Heart left ventricle (tissue), 16 donors: ENCODE results near the gene TC2N. TPM values are rescaled to one million over a fixed set of nuclear protein-coding genes. Genes with fewer than 3 reads are reported as not detected.

Experiments used
- ATAC-seq, 4 donors: fragments of 200-7000 bp; cut with Tn5 transposase; one replicate each; pipeline ENCODE4 v1.9.1; 2020 to 2022; ENCODE audit warnings: moderate library complexity in 4 of 4, mild to moderate bottlenecking in 3 of 4, moderate number of reproducible peaks in 1 of 4
- DNase-seq, 5 donors: peaks; one replicate each; pipeline ENCODE4 v3.0.0-alpha.2; 2020
- H3K27ac ChIP-seq, 12 donors: fragments of 200-600 bp; sonication (generic) in 4 of 12; one replicate each; pipeline versions ENCODE4 v1.5.0 to v1.8.0; 2016 to 2022; ENCODE audit warnings: mild to moderate bottlenecking in 2 of 12
- H3K27me3 ChIP-seq, 9 donors: fragments of 200-600 bp; sonication (generic) in 2 of 9; one replicate each; pipeline versions ENCODE4 v1.5.1 to v1.8.0; 2016 to 2022; ENCODE audit warnings: mild to moderate bottlenecking in 3 of 9
- H3K36me3 ChIP-seq, 9 donors: fragments of 200-600 bp; sonication (generic) in 2 of 9; one replicate each; pipeline versions ENCODE4 v1.5.0 to v1.8.0; 2018 to 2022; ENCODE audit warnings: mild to moderate bottlenecking in 2 of 9
- H3K4me1 ChIP-seq, 12 donors: fragments of 200-600 bp; sonication (generic) in 4 of 12; one replicate each; pipeline versions ENCODE4 v1.5.0 to v1.8.0; 2016 to 2022; ENCODE audit warnings: mild to moderate bottlenecking in 3 of 12
- H3K4me3 ChIP-seq, 12 donors: fragments of 200-600 bp; sonication (generic) in 4 of 12; one replicate each; pipeline versions ENCODE4 v1.5.0 to v1.8.0; 2017 to 2022; ENCODE audit warnings: mild to moderate bottlenecking in 9 of 12, moderate library complexity in 4 of 12
- H3K9me3 ChIP-seq, 12 donors: fragments of 200-600 bp; sonication (generic) in 4 of 12; one replicate each; pipeline versions ENCODE4 v1.5.0 to v1.8.0; 2016 to 2022; ENCODE audit warnings: mild to moderate bottlenecking in 1 of 12
- POLR2A ChIP-seq, 2 donors: fragments of 450-650 bp; IDR thresholded peaks; one replicate each; pipeline ENCODE4 v1.6.1; 2017; ENCODE audit warnings: antibody characterized with exemption in 2 of 2, mild to moderate bottlenecking in 2 of 2, moderate library complexity in 2 of 2
- WGBS, 4 donors: extraction: QIAGEN DNeasy Blood & Tissue Kit in 2 of 4; methylation state at CpG; one replicate each; pipeline versions ENCODE4 v1.1.5 to v1.1.7; 2013 to 2018; 5-methylcytosine and 5-hydroxymethylcytosine counted together
- intact Hi-C, 10 donors: fragments of 100-400 bp; cut with DNase I; formaldehyde crosslinking; loops; one replicate each; pipeline versions ENCODE4 v1.11.1 to v1.14.2; 2022
- long read RNA-seq, 3 donors: library from polyadenylated mRNA; unstranded; transcript quantifications; one replicate each; pipeline ENCODE4 v2.0.0, GENCODE V29; 2020 to 2021
- polyA plus RNA-seq, 2 donors: library from polyadenylated mRNA; stranded (reverse); fragments of 200-250 nt; gene quantifications; one replicate each; pipeline ENCODE4 v1.2.3, GENCODE V29; 2013
- total RNA-seq, 9 donors: library from RNA; depleted of rRNA in 2 of 9; stranded (reverse); fragments of >200 nt in 2 of 9; fragmentation: NEBNext Ultra II Directional in 3 of 9; extraction: Animal tissue kit (Norgen Biotek cat#: 25700) in 3 of 9; gene quantifications; one replicate each; pipeline versions ENCODE4 v1.1.0 to v1.2.4, GENCODE V29; 2016 to 2023
- TF ChIP-seq, protein P1 (sequence below), 12 donors: fragments of 200-600 bp; sonication (generic) in 4 of 12; IDR thresholded peaks; one replicate each; pipeline versions ENCODE4 v1.5.0 to v1.8.0; 2018 to 2022; ENCODE audit warnings: antibody characterized with exemption in 12 of 12, mild to moderate bottlenecking in 5 of 12
- donor health status: ischemic (EF 13 %, LVEDD 7.1; RV severe dilation, severe dysfunction).
- donor health status: healthy with polysubstance abuse.
- donor health status: DM: no; HTN: yes; CAD: no.
- donor health status: DM: no; HTN: no; CAD: no.
- donor health status: ischemic (EF 25% LVEDD 6.9; RV normal size, moderate dysfunction).
- donor health status: ischemic (EF 25% LVEDD 5.7; RV mildly dilated, moderate dysfunction).
- donor health status: healthy.
- donor health status: DM: yes; HTN: yes; CAD: no.
- donor health status: ischemic (EF 35%, LVEDD 5.7; RV mildly dilated, moderate dysfunction).
- donor health status: nonischemic (EF 11% LVEDD 7.7; RV severe dilation, severe dysfunction).
- donor health status: DM: yes; HTN: yes; CAD: no.
- donor health status: PGD.
- donor health status: ischemic (EF 29% LVEDD 5.4; RV normal size, mild dysfunction).
- donor health status: nonischemic (EF 23%, LVEDD 6.1; RV moderate dilation, normal function).

Gene TC2N
- 10 to 100 TPM in 1 of 9 donors, 1 to 10 TPM in 8; 1.1 to 17.1 (median 3.2) TPM for total RNA-seq
- polyA plus RNA-seq: 1 to 10 TPM; 1.2 to 2.1 TPM
- long read RNA-seq, donor 1: 0 reads
- long read RNA-seq, donor 2: 0 reads
- long read RNA-seq, donor 3: 0 reads

DNA sequence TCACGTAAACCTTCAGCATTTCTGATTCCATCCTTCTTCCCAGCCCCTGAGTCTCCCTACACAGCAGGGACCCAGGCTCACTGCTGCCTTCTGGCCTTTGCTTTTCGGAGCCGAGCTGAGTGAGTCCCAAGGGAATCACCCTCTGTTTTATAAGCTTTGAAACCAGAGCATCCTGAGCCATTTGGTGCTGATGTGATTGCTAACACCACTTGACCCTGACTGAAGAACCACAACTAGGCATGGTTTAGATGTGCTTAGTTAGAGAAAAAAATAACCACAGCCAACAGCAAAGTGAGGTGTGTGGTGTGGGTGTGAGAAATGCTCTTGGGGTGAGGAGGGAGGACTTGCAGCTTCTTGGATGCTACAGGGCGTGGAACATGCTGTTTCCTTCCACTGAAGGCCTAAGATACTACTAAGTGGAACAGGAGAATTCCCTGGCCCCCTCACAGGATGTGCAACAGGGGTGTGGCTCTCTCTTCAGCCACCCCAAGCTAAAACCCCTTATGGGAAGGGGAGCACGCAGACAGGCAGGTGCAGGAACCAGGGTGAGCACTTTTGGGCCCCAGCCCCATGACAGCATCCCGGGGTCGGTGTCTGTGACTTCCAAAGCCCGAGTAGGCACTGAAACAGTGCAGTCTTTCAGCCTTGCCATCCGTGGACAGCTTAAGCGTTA, at the start of gene TC2N:
TC2N (minus strand) TSS at position 221 of the 673 bp plus-strand sequence. CDS start 53,767 bp downstream, outside the sequence.
- peak within 1 kb of the TSS in 1 of 12 donors; percentile 83 for H3K27ac ChIP-seq
- TF ChIP-seq POLR2A (IDR thresholded peaks at IDR 0.05): no peak
- TF ChIP-seq, protein P1, sequence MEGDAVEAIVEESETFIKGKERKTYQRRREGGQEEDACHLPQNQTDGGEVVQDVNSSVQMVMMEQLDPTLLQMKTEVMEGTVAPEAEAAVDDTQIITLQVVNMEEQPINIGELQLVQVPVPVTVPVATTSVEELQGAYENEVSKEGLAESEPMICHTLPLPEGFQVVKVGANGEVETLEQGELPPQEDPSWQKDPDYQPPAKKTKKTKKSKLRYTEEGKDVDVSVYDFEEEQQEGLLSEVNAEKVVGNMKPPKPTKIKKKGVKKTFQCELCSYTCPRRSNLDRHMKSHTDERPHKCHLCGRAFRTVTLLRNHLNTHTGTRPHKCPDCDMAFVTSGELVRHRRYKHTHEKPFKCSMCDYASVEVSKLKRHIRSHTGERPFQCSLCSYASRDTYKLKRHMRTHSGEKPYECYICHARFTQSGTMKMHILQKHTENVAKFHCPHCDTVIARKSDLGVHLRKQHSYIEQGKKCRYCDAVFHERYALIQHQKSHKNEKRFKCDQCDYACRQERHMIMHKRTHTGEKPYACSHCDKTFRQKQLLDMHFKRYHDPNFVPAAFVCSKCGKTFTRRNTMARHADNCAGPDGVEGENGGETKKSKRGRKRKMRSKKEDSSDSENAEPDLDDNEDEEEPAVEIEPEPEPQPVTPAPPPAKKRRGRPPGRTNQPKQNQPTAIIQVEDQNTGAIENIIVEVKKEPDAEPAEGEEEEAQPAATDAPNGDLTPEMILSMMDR (IDR thresholded peaks at IDR 0.05): no peak
- peak within 1 kb of the TSS in 2 of 12 donors; percentile 28 to 47 for H3K4me3 ChIP-seq
- intact Hi-C loops: no loop called here
- peaks cover 0 to 23% (median 6%) of the 10 kb centered on the region in 12 donors for H3K4me1 ChIP-seq
- no peaks in the 10 kb centered on the region for H3K27me3 ChIP-seq
- peaks cover 0 to 9% (median 0%) of the 10 kb centered on the region in 12 donors for H3K9me3 ChIP-seq
- WGBS, 4 donors: 71 to 82% (median 78%) methylated on average over 6 to 10 of the region's 10 CpGs
- ATAC-seq (peak in 1 of 4 donors; percentile 14), DNase-seq (no peak)
- H3K36me3 ChIP-seq: peaks cover 0 to 43% (median 0%) of the 10 kb centered on the region in 9 donors

GRCh38 chr14:91912035-91912434, 44.7 kb upstream of the TC2N start:
- Histone ChIP-seq H3K27ac (no peak overlapping the region), H3K27me3 (no peaks in the 10 kb centered on the region), H3K9me3 (peaks cover 0 to 9% (median 0%) of the 10 kb centered on the region in 12 donors), H3K36me3 (no peaks in the 10 kb centered on the region), H3K4me3 (no peak overlapping the region), H3K4me1 (peaks cover 0 to 16% (median 0%) of the 10 kb centered on the region in 12 donors)
- DNase-seq (no peak), ATAC-seq (no peak)
- WGBS, 4 donors: 74 to 82% (median 80%) methylated on average over 5 of the region's 5 CpGs
- TF ChIP-seq POLR2A (IDR thresholded peaks at IDR 0.05): no peak
- TF ChIP-seq, protein P1 (IDR thresholded peaks at IDR 0.05): no peak
- intact Hi-C loops: loop anchor here (5.0 to 10.0 kb wide), 3 partner anchors 260 to 587 kb away; no protein-coding TSS in a partner anchor

DNA sequence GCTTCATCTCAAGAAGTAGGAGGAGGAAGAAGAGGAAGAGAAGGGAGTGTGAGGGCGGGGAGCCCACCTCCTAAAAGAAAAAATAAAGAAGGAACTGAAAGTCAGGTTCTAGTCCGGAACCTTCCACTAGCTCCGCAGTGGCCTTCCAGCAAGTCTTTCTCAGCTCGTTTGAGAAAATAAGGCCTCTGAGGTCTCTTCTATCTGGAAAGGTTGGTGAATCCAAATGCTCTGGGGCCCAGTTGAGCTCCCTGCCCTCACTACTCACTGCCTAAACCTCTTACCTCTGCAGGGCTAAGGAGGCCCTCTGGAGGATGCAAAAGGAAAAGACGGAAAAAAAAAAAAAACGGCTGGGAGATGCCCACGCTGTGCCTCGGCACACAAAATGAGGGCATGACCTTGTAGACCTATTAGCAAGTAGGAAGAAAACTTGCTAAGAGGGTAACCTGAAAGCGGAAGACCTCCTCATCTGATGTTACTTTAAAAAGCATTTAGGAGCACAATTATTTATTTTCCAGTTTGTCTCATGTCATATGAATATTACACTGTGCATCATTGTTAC, 44.2 kb upstream of the TC2N start:
- peak; percentile 67 to 85 (median 79) for ATAC-seq
- intact Hi-C loops: loop anchor here (5.0 to 10.0 kb wide), 3 partner anchors 259 to 587 kb away; no protein-coding TSS in a partner anchor
- Histone ChIP-seq H3K9me3 (peaks cover 0 to 9% (median 0%) of the 10 kb centered on the region in 12 donors), H3K4me1 (peaks cover 0 to 16% (median 0%) of the 10 kb centered on the region in 12 donors), H3K4me3 (no peak overlapping the region), H3K36me3 (no peaks in the 10 kb centered on the region), H3K27ac (no peak overlapping the region), H3K27me3 (no peaks in the 10 kb centered on the region)
- no peak for TF ChIP-seq POLR2A (IDR thresholded peaks at IDR 0.05)
- TF ChIP-seq, protein P1 (IDR thresholded peaks at IDR 0.05): peak; percentile 22 to 62 (median 42)
- DNase-seq: no peak
- WGBS, 4 donors: 31 to 39% (median 37%) methylated on average over 9 of the region's 9 CpGs

- Histone ChIP-seq H3K9me3 (peaks cover 0 to 5% (median 0%) of the 10 kb centered on the region in 12 donors), H3K36me3 (no peaks in the 10 kb centered on the region), H3K27ac (no peak overlapping the region), H3K27me3 (no peaks in the 10 kb centered on the region), H3K4me1 (peaks cover 0 to 16% (median 0%) of the 10 kb centered on the region in 12 donors), H3K4me3 (no peak overlapping the region)
- no peak for TF ChIP-seq POLR2A (IDR thresholded peaks at IDR 0.05)
- TF ChIP-seq, protein P1 (IDR thresholded peaks at IDR 0.05): no peak
- WGBS, 4 donors: 86 to 90% (median 88%) methylated on average over 9 of the region's 9 CpGs
- DNase-seq: no peak
- no peak for ATAC-seq
- intact Hi-C loops: loop anchor here (5.0 to 10.0 kb wide), 3 partner anchors 258 to 585 kb away; no protein-coding TSS in a partner anchor
Observed at GRCh38 chr14:91910196-91910595, 42.9 kb upstream of the TC2N start.
